Common myeloid progenitor, CD34-positive (primary cell): ENCODE data around the gene TMEM212.
"Not testable (repeated sequence)": the region's sequence is repeated elsewhere in the genome, so short reads cannot be mapped to it uniquely, and the experiment has no call there.

Source experiments
- CTCF ChIA-PET: fragments of 350-600 bp; sonication (Branson Sonifier 250); formaldehyde crosslinking; loops from one replicate; lab custom pipeline; 2021; ENCODE audit warnings: antibody characterized with exemption; lab: Charles Lee
- POLR2A ChIA-PET: fragments of 350-600 bp; sonication (Branson Sonifier 250); formaldehyde crosslinking; loops from one replicate; lab custom pipeline; 2021; ENCODE audit warnings: antibody characterized with exemption; lab: Charles Lee
- DNase-seq, 3 donors: peaks; one replicate each; pipeline versions ENCODE4 v3.0.0 to v3.0.0-alpha.2; 2013
- H3K27ac ChIP-seq, 2 experiments: 1 replicate in 1 of 2; 2 replicates in 1 of 2; pipeline ENCODE4 v1.7.0; 2013; ENCODE audit warnings: inconsistent platforms in 2 of 2, low read length in 2 of 2, mild to moderate bottlenecking in 2 of 2, low read depth in 1 of 2, moderate library complexity in 1 of 2; ENCODE audit not compliant: severe bottlenecking in 2 of 2, insufficient read depth in 1 of 2, poor library complexity in 1 of 2
- H3K27me3 ChIP-seq, 5 experiments: replicated peaks in 2 of 5; 1 replicate in 3 of 5; 2 replicates in 2 of 5; pipeline versions ENCODE4 v1.6.1 to v1.7.0; 2013; ENCODE audit warnings: low read length in 4 of 5, mild to moderate bottlenecking in 2 of 5, moderate library complexity in 2 of 5, inconsistent platforms in 1 of 5; ENCODE audit not compliant: insufficient read depth in 5 of 5, control insufficient read depth in 4 of 5
- H3K36me3 ChIP-seq, 4 experiments: 1 replicate in 2 of 4; 2 replicates in 2 of 4; pipeline versions ENCODE4 v1.6.1 to v1.7.0; 2013; ENCODE audit warnings: low read length in 3 of 4, control low read depth in 1 of 4, mild to moderate bottlenecking in 1 of 4; ENCODE audit not compliant: control insufficient read depth in 4 of 4, insufficient read depth in 4 of 4
- H3K4me1 ChIP-seq, 4 experiments: 1 replicate in 3 of 4; 2 replicates in 1 of 4; pipeline versions ENCODE4 v1.6.1 to v1.7.1; 2013; ENCODE audit warnings: low read length in 3 of 4, mild to moderate bottlenecking in 3 of 4, control low read depth in 1 of 4, inconsistent platforms in 1 of 4, moderate library complexity in 1 of 4; ENCODE audit not compliant: control insufficient read depth in 4 of 4, insufficient read depth in 4 of 4; ENCODE audit errors: control extremely low read depth in 1 of 4
- H3K4me3 ChIP-seq, 7 experiments: 1 replicate in 4 of 7; 2 replicates in 3 of 7; pipeline versions ENCODE4 v1.5.1 to v1.7.0; 2013; ENCODE audit warnings: mild to moderate bottlenecking in 7 of 7, low read length in 6 of 7, moderate library complexity in 6 of 7, inconsistent platforms in 2 of 7, low read depth in 2 of 7, control low read depth in 1 of 7; ENCODE audit not compliant: insufficient read depth in 4 of 7, control insufficient read depth in 1 of 7; ENCODE audit errors: extremely low read depth in 1 of 7
- H3K9me3 ChIP-seq, 5 experiments: 1 replicate in 4 of 5; 2 replicates in 1 of 5; pipeline versions ENCODE4 v1.6.1 to v1.7.1; 2013; ENCODE audit warnings: low read length in 4 of 5, mild to moderate bottlenecking in 2 of 5, inconsistent platforms in 1 of 5, low read depth in 1 of 5, moderate library complexity in 1 of 5; ENCODE audit not compliant: control insufficient read depth in 4 of 5, insufficient read depth in 2 of 5; ENCODE audit errors: control extremely low read depth in 1 of 5
- WGBS: methylation state at CpG from one replicate; pipeline ENCODE4 v1.1.5; 2013; ENCODE audit not compliant: insufficient coverage; 5-methylcytosine and 5-hydroxymethylcytosine counted together

The TMEM212 gene

GRCh38 chr3:171850960-171851659, 8.0 kb downstream of the TMEM212 start:
- Histone ChIP-seq H3K4me1 (peaks cover 4 to 21% (median 14%) of the 10 kb centered on the region in 4 experiments), H3K36me3 (no peaks in the 10 kb centered on the region), H3K4me3 (no peak overlapping the region), H3K27ac (no peak overlapping the region), H3K9me3 (peaks cover 0 to 11% (median 4%) of the 10 kb centered on the region in 5 experiments), H3K27me3 (no peaks in the 10 kb centered on the region)
- DNase-seq, result peak in 2 of 3 donors; percentile 67 to 76
- POLR2A ChIA-PET, result no interaction called here
- CTCF ChIA-PET, result interaction anchor here (0.6 to 1.2 kb wide), 4 partner anchors 9 to 1390 kb away, joined by 3 read pairs; no protein-coding TSS in a partner anchor
- WGBS, result 0% methylated on average over 2 of the region's 6 CpGs

GRCh38 chr3:171851660-171852058, 8.5 kb downstream of the TMEM212 start:
- H3K27me3 ChIP-seq, result no peaks in the 10 kb centered on the region
- WGBS, result 71% methylated on average over 5 of the region's 5 CpGs
- ChIA-PET POLR2A (no interaction called here), CTCF (interaction anchor here (0.6 to 0.9 kb wide), 2 partner anchors 10 to 1391 kb away, joined by 3 read pairs; no protein-coding TSS in a partner anchor)
- H3K9me3 ChIP-seq, result peaks cover 0 to 11% (median 4%) of the 10 kb centered on the region in 5 experiments
- H3K27ac ChIP-seq, result no peak overlapping the region
- peaks cover 4 to 21% (median 14%) of the 10 kb centered on the region in 4 experiments for H3K4me1 ChIP-seq
- H3K4me3 ChIP-seq, result no peak overlapping the region
- no peaks in the 10 kb centered on the region for H3K36me3 ChIP-seq
- peak in 2 of 3 donors; percentile 35 to 39 for DNase-seq

- H3K27ac ChIP-seq, result no peak overlapping the region
- H3K27me3 ChIP-seq, result no peaks in the 10 kb centered on the region
- DNase-seq, result peak in 1 of 3 donors; percentile 27
- H3K4me3 ChIP-seq, result no peak overlapping the region
- H3K4me1 ChIP-seq, result peaks cover 4 to 19% (median 13%) of the 10 kb centered on the region in 4 experiments
- 100% methylated on average over 1 of the region's 2 CpGs for WGBS
- ChIA-PET CTCF (interaction anchor here (1.2 kb wide), 1 partner anchor 13 kb away, joined by 3 read pairs; no protein-coding TSS in a partner anchor), POLR2A (no interaction called here)
- H3K9me3 ChIP-seq, result peaks cover 0 to 11% (median 4%) of the 10 kb centered on the region in 5 experiments
- H3K36me3 ChIP-seq, result no peaks in the 10 kb centered on the region
Observed at GRCh38 chr3:171854649-171855305, 11.6 kb downstream of the TMEM212 start.

- H3K9me3 ChIP-seq, result peaks cover 0 to 11% (median under 1%) of the 10 kb centered on the region in 5 experiments
- POLR2A ChIA-PET, DNase-seq, CTCF ChIA-PET, H3K4me3 ChIP-seq, H3K36me3 ChIP-seq, H3K27me3 ChIP-seq, H3K27ac ChIP-seq: not testable (repeated sequence)
- WGBS, result no CpG with 5 or more reads among the region's 4 CpGs
- peaks cover 0 to 11% (median 9%) of the 10 kb centered on the region in 4 experiments for H3K4me1 ChIP-seq
Observed at GRCh38 chr3:171858770-171859169, 15.6 kb downstream of the TMEM212 start.

GRCh38 chr3:171860830-171861535, 17.8 kb downstream of the TMEM212 start:
- DNase-seq, result peak in 2 of 3 donors; percentile 30 to 34
- no peaks in the 10 kb centered on the region for H3K27me3 ChIP-seq
- 43% methylated on average over 4 of the region's 6 CpGs for WGBS
- peaks cover 0 to 11% (median 9%) of the 10 kb centered on the region in 4 experiments for H3K4me1 ChIP-seq
- CTCF ChIA-PET, result interaction anchor here (1.0 to 1.9 kb wide), 2 partner anchors 9 to 27 kb away, joined by 3 to 4 read pairs; no protein-coding TSS in a partner anchor
- H3K4me3 ChIP-seq, result peak overlapping the region in 1 of 7 experiments; percentile 11
- H3K36me3 ChIP-seq, result no peaks in the 10 kb centered on the region
- POLR2A ChIA-PET, result no interaction called here
- no peak overlapping the region for H3K27ac ChIP-seq
- H3K9me3 ChIP-seq, result no peaks in the 10 kb centered on the region

- ChIA-PET CTCF (no interaction called here), POLR2A (no interaction called here)
- Histone ChIP-seq H3K27me3 (no peaks in the 10 kb centered on the region), H3K4me1 (peaks cover 0 to 11% (median 9%) of the 10 kb centered on the region in 4 experiments), H3K9me3 (no peaks in the 10 kb centered on the region), H3K4me3 (no peak overlapping the region), H3K36me3 (no peaks in the 10 kb centered on the region), H3K27ac (no peak overlapping the region)
- WGBS, result no CpG with 5 or more reads among the region's 2 CpGs
- DNase-seq, result no peak
Observed at GRCh38 chr3:171862392-171862791, 19.2 kb downstream of the TMEM212 start.
